ENCODE data around the gene KLHL11.
"Not testable (repeated sequence)": the region's sequence is repeated elsewhere in the genome, so short reads cannot be mapped to it uniquely, and the experiment has no call there.

KLHL11 gene

DNA sequence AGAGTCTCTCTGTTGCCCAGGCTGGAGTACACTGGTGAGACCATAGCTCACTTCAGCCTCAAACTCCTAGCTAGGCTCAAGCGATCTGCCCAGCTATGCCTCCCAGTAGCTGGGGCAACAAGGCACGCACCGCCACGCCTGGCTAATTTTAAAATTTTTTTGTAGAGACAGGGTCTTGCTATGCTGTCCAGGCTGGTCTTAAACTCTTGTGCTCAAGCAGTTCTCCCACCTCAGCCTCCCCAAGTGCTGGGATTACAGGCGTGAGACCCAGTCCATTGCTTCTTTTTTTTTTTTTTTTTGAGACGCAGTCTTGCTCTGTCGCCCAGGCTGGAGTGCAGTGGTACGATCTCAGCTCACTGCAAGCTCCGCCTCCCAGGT lies 9.1 kb upstream of the KLHL11 start:
- not testable (repeated sequence) for H3K4me3 ChIP-seq (ENCODE audit: low read length in 2 of 2); H3K27ac ChIP-seq (replicated peaks; ENCODE audit: low read length); H2AK5ac ChIP-seq (ENCODE audit: low read depth, low read length); H3K79me1 ChIP-seq (ENCODE audit: low read depth, low read length); H3K9ac ChIP-seq (ENCODE audit: low read depth, low read length, poor library complexity); H2BK15ac ChIP-seq (ENCODE audit: low read length); H3K27me3 ChIP-seq (ENCODE audit: control insufficient read depth in 3 of 3, insufficient read depth in 3 of 3, low read depth in 1 of 3, low read length in 3 of 3); H3K9me3 ChIP-seq (replicated peaks in 1 of 2; ENCODE audit: control insufficient read depth in 2 of 2, insufficient read depth in 1 of 2, low read depth in 1 of 2, low read length in 2 of 2); H3K23ac ChIP-seq (ENCODE audit: low read depth, low read length, poor library complexity); H2BK120ac ChIP-seq (ENCODE audit: low read depth, low read length); H4K91ac ChIP-seq (ENCODE audit: low read depth, low read length, poor library complexity); H3K18ac ChIP-seq (ENCODE audit: low read length); H2AFZ ChIP-seq (ENCODE audit: low read length); H3K4me2 ChIP-seq (ENCODE audit: insufficient read depth, low read length, poor library complexity, severe bottlenecking); H2BK5ac ChIP-seq (ENCODE audit: low read length); H3K4me1 ChIP-seq (ENCODE audit: control insufficient read depth in 2 of 2, insufficient read depth in 1 of 2, low read depth in 1 of 2, low read length in 2 of 2); H4K8ac ChIP-seq (ENCODE audit: low read depth, low read length); H2BK12ac ChIP-seq (ENCODE audit: low read length); H3K4ac ChIP-seq (ENCODE audit: low read length); DNase-seq (ENCODE audit: low spot score); H3K14ac ChIP-seq (ENCODE audit: low read length)
- no CpG with 5 or more reads among the region's 9 CpGs for WGBS, 2 donors (ENCODE audit: extremely low coverage in 2 of 2, insufficient read length in 2 of 2, insufficient replicate concordance in 1 of 2)
- peaks cover 64 to 82% of the 10 kb centered on the region in 2 donors for H3K36me3 ChIP-seq (replicated peaks in 1 of 2; ENCODE audit: control insufficient read depth in 2 of 2, insufficient read depth in 2 of 2, low read length in 2 of 2)

DNA sequence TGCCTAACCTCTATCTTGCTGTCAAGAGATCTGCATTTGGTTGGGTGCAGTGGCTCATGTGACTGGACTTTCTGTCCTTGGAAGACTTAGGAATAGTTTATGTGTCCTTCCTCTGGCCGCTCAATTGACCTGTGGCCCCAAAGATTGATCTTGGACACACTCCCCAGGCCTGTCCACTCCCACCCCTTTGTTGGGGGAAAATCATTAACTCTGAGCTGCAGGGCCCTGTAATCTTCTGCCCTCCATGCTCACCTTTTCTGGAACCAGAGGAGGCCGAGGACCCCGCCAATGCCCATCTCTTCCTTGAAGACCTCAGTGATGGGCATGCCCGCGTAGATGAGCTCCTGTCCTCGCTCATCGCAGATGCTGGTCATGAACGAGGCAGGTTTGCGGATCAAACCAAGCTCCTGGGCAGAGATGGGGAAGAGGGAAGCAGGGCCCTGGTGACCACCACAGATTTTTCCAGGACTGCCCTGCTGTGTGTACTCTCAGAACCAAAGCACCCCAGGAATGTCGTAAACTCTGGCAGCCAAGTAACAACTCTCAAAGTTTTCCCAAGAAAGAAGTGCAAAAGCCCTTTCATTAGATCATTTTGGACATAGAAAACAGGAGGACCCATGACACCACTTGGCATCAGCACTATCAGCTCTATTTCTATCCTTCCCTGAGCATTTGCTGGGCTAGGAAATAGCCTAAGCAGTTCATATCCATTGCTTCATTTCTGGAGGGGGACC lies 8.5 kb upstream of the KLHL11 start:
- no peaks in the 10 kb centered on the region for H3K4me1 ChIP-seq (ENCODE audit: control insufficient read depth in 2 of 2, insufficient read depth in 1 of 2, low read depth in 1 of 2, low read length in 2 of 2)
- no CpG with 5 or more reads among the region's 10 CpGs for WGBS, 2 donors (ENCODE audit: extremely low coverage in 2 of 2, insufficient read length in 2 of 2, insufficient replicate concordance in 1 of 2)
- no peak overlapping the region for H3K23ac ChIP-seq (ENCODE audit: low read depth, low read length, poor library complexity)
- peaks cover 4 to 5% of the 10 kb centered on the region in 2 donors for H3K9me3 ChIP-seq (replicated peaks in 1 of 2; ENCODE audit: control insufficient read depth in 2 of 2, insufficient read depth in 1 of 2, low read depth in 1 of 2, low read length in 2 of 2)
- H2AK5ac ChIP-seq (ENCODE audit: low read depth, low read length), result no peak overlapping the region
- no peak overlapping the region for H4K8ac ChIP-seq (ENCODE audit: low read depth, low read length)
- H3K36me3 ChIP-seq (replicated peaks in 1 of 2; ENCODE audit: control insufficient read depth in 2 of 2, insufficient read depth in 2 of 2, low read length in 2 of 2), result peaks cover 60 to 82% of the 10 kb centered on the region in 2 donors
- H3K4me3 ChIP-seq (ENCODE audit: low read length in 2 of 2), result no peak overlapping the region
- no peak overlapping the region for H3K9ac ChIP-seq (ENCODE audit: low read depth, low read length, poor library complexity)
- no peak for DNase-seq (ENCODE audit: low spot score)
- H3K14ac ChIP-seq (ENCODE audit: low read length), result no peak overlapping the region
- peaks cover 3% of the 10 kb centered on the region for H3K79me1 ChIP-seq (ENCODE audit: low read depth, low read length)
- H3K27me3 ChIP-seq (ENCODE audit: control insufficient read depth in 3 of 3, insufficient read depth in 3 of 3, low read depth in 1 of 3, low read length in 3 of 3), result no peaks in the 10 kb centered on the region
- no peak overlapping the region for H3K4me2 ChIP-seq (ENCODE audit: insufficient read depth, low read length, poor library complexity, severe bottlenecking)
- H2BK15ac ChIP-seq (ENCODE audit: low read length), result no peak overlapping the region
- H2BK12ac ChIP-seq (ENCODE audit: low read length), result no peak overlapping the region
- H3K27ac ChIP-seq (replicated peaks; ENCODE audit: low read length), result no peak overlapping the region
- H3K4ac ChIP-seq (ENCODE audit: low read length), result no peak overlapping the region
- H2BK120ac ChIP-seq (ENCODE audit: low read depth, low read length), result no peak overlapping the region
- no peak overlapping the region for H3K18ac ChIP-seq (ENCODE audit: low read length)
- H2BK5ac ChIP-seq (ENCODE audit: low read length), result no peak overlapping the region
- no peak overlapping the region for H4K91ac ChIP-seq (ENCODE audit: low read depth, low read length, poor library complexity)
- H2AFZ ChIP-seq (ENCODE audit: low read length), result no peak overlapping the region

DNA sequence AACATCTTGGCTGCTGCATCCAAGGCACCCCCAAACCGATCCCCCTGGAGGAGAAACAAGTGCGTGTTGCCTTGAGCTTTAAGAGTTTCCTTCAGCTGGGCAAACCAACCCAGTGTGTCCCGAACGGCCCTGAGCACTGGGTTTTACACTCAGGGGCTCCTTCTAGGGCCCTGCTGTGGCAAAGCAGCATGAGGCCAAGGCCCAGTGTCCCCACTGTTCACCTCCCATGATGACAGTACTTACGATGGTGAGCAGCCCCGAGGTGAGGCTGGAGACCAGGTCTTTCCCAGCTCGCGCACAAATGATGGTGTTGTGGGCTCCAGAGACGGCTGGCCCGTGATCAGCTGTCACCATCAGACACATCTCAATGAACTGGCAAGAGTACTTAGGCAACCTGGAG lies 6.6 kb upstream of the KLHL11 start:
- H2BK120ac ChIP-seq (ENCODE audit: low read depth, low read length), result no peak overlapping the region
- H4K8ac ChIP-seq (ENCODE audit: low read depth, low read length), result no peak overlapping the region
- no peak overlapping the region for H3K4me3 ChIP-seq (ENCODE audit: low read length in 2 of 2)
- H4K91ac ChIP-seq (ENCODE audit: low read depth, low read length, poor library complexity), result no peak overlapping the region
- no peaks in the 10 kb centered on the region for H3K4me1 ChIP-seq (ENCODE audit: control insufficient read depth in 2 of 2, insufficient read depth in 1 of 2, low read depth in 1 of 2, low read length in 2 of 2)
- H2BK15ac ChIP-seq (ENCODE audit: low read length), result no peak overlapping the region
- no peak overlapping the region for H2BK12ac ChIP-seq (ENCODE audit: low read length)
- H3K14ac ChIP-seq (ENCODE audit: low read length), result no peak overlapping the region
- H3K9ac ChIP-seq (ENCODE audit: low read depth, low read length, poor library complexity), result peak overlapping the region; percentile 68
- H3K4ac ChIP-seq (ENCODE audit: low read length), result no peak overlapping the region
- no peak overlapping the region for H3K4me2 ChIP-seq (ENCODE audit: insufficient read depth, low read length, poor library complexity, severe bottlenecking)
- peaks cover 3% of the 10 kb centered on the region for H3K79me1 ChIP-seq (ENCODE audit: low read depth, low read length)
- peaks cover 53 to 79% of the 10 kb centered on the region in 2 donors for H3K36me3 ChIP-seq (replicated peaks in 1 of 2; ENCODE audit: control insufficient read depth in 2 of 2, insufficient read depth in 2 of 2, low read length in 2 of 2)
- DNase-seq (ENCODE audit: low spot score), result no peak
- no peak overlapping the region for H2AFZ ChIP-seq (ENCODE audit: low read length)
- H3K27ac ChIP-seq (replicated peaks; ENCODE audit: low read length), result no peak overlapping the region
- no CpG with 5 or more reads among the region's 10 CpGs for WGBS, 2 donors (ENCODE audit: extremely low coverage in 2 of 2, insufficient read length in 2 of 2, insufficient replicate concordance in 1 of 2)
- peaks cover 0 to 2% of the 10 kb centered on the region in 2 donors for H3K9me3 ChIP-seq (replicated peaks in 1 of 2; ENCODE audit: control insufficient read depth in 2 of 2, insufficient read depth in 1 of 2, low read depth in 1 of 2, low read length in 2 of 2)
- H2AK5ac ChIP-seq (ENCODE audit: low read depth, low read length), result no peak overlapping the region
- no peaks in the 10 kb centered on the region for H3K27me3 ChIP-seq (ENCODE audit: control insufficient read depth in 3 of 3, insufficient read depth in 3 of 3, low read depth in 1 of 3, low read length in 3 of 3)
- no peak overlapping the region for H3K18ac ChIP-seq (ENCODE audit: low read length)
- H2BK5ac ChIP-seq (ENCODE audit: low read length), result no peak overlapping the region
- no peak overlapping the region for H3K23ac ChIP-seq (ENCODE audit: low read depth, low read length, poor library complexity)

DNA sequence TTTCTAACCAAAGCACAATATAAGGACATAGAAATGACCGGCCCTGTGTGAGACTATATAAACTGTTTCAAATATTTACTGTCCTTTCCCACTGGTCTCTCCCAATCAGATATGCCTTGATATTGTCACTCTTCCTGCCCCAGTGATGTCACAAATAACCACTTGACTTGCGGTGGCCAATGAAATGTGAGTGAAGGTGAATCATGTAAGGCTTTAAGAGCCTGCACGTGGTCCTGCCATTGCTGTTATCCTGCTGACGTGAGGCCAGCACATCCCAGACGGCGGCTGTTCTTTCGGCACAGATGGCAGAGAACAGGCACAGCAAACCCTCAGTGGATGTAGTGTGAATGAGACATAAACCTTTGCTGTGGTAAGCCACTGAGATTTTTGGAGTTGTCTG lies 5.4 kb upstream of the KLHL11 start:
- Histone ChIP-seq H3K14ac (ENCODE audit: low read length) (no peak overlapping the region), H3K4ac (ENCODE audit: low read length) (no peak overlapping the region), H3K79me1 (ENCODE audit: low read depth, low read length) (peaks cover 3% of the 10 kb centered on the region), H3K23ac (ENCODE audit: low read depth, low read length, poor library complexity) (no peak overlapping the region), H3K4me3 (ENCODE audit: low read length in 2 of 2) (peak overlapping the region in 1 of 2 donors; percentile 27), H3K9ac (ENCODE audit: low read depth, low read length, poor library complexity) (no peak overlapping the region), H3K4me2 (ENCODE audit: insufficient read depth, low read length, poor library complexity, severe bottlenecking) (no peak overlapping the region), H4K91ac (ENCODE audit: low read depth, low read length, poor library complexity) (no peak overlapping the region), H2AK5ac (ENCODE audit: low read depth, low read length) (no peak overlapping the region), H2BK12ac (ENCODE audit: low read length) (no peak overlapping the region), H4K8ac (ENCODE audit: low read depth, low read length) (no peak overlapping the region), H3K27ac (replicated peaks; ENCODE audit: low read length) (no peak overlapping the region), H3K9me3 (replicated peaks in 1 of 2; ENCODE audit: control insufficient read depth in 2 of 2, insufficient read depth in 1 of 2, low read depth in 1 of 2, low read length in 2 of 2) (peaks cover 0 to 2% of the 10 kb centered on the region in 2 donors), H2BK15ac (ENCODE audit: low read length) (no peak overlapping the region), H2AFZ (ENCODE audit: low read length) (no peak overlapping the region), H3K4me1 (ENCODE audit: control insufficient read depth in 2 of 2, insufficient read depth in 1 of 2, low read depth in 1 of 2, low read length in 2 of 2) (no peaks in the 10 kb centered on the region), H2BK120ac (ENCODE audit: low read depth, low read length) (no peak overlapping the region), H2BK5ac (ENCODE audit: low read length) (no peak overlapping the region), H3K18ac (ENCODE audit: low read length) (no peak overlapping the region), H3K27me3 (ENCODE audit: control insufficient read depth in 3 of 3, insufficient read depth in 3 of 3, low read depth in 1 of 3, low read length in 3 of 3) (no peaks in the 10 kb centered on the region), H3K36me3 (replicated peaks in 1 of 2; ENCODE audit: control insufficient read depth in 2 of 2, insufficient read depth in 2 of 2, low read length in 2 of 2) (peaks cover 53 to 83% of the 10 kb centered on the region in 2 donors)
- no CpG with 5 or more reads among the region's 7 CpGs for WGBS, 2 donors (ENCODE audit: extremely low coverage in 2 of 2, insufficient read length in 2 of 2, insufficient replicate concordance in 1 of 2)
- DNase-seq (ENCODE audit: low spot score), result no peak

Data from neuronal stem cell (in vitro differentiated cells).